GM12872 (cell line): ENCODE results near the gene ANKEF1.

Experiments
- TF ChIP-seq, protein P1 (sequence below): IDR thresholded peaks from 3 replicates; pipeline ENCODE4 v1.5.1; 2011; ENCODE audit warnings: low read depth, mild to moderate bottlenecking, low read length, moderate library complexity; ENCODE audit not compliant: insufficient read depth

Gene ANKEF1

DNA sequence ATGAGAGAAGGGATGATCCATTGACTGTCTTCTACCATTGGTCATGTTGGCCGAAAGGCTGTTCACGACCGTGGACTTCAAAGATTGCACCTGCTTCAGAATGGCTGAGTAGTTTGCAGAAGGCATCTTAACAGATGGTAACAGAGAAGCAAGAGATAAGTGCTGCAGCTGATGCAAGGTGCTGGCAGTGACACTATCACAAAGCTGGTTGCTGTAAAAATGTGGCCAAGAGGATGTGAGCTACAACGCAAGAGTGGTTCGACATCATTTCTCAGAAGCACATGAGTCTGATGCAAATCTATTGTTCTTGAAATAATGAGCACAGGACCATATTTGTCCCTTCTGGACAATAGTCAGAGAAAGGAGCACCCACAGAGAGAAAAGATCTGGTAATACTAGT lies 27.0 kb upstream of the ANKEF1 start:
- TF ChIP-seq, protein P1, sequence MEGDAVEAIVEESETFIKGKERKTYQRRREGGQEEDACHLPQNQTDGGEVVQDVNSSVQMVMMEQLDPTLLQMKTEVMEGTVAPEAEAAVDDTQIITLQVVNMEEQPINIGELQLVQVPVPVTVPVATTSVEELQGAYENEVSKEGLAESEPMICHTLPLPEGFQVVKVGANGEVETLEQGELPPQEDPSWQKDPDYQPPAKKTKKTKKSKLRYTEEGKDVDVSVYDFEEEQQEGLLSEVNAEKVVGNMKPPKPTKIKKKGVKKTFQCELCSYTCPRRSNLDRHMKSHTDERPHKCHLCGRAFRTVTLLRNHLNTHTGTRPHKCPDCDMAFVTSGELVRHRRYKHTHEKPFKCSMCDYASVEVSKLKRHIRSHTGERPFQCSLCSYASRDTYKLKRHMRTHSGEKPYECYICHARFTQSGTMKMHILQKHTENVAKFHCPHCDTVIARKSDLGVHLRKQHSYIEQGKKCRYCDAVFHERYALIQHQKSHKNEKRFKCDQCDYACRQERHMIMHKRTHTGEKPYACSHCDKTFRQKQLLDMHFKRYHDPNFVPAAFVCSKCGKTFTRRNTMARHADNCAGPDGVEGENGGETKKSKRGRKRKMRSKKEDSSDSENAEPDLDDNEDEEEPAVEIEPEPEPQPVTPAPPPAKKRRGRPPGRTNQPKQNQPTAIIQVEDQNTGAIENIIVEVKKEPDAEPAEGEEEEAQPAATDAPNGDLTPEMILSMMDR = no peak

DNA sequence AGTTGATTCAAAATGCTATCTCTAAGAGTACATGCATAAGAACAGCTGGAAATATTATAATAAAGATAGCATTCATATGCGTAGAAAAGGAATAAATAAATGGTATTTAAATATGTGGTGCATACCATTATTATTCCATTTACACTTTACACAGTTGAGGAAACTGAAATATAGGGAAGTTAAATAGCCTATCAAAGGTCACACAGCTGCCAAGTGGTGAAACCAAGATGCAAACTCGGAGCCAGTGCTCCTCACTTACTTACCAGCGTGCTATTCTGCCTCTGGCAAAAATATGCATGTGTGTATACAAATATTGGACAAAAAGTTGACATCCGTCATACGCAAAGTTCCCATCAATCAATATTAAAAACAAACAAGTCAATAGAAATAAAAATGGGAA lies 22.3 kb upstream of the ANKEF1 start:
- TF ChIP-seq, protein P1 = no peak

DNA sequence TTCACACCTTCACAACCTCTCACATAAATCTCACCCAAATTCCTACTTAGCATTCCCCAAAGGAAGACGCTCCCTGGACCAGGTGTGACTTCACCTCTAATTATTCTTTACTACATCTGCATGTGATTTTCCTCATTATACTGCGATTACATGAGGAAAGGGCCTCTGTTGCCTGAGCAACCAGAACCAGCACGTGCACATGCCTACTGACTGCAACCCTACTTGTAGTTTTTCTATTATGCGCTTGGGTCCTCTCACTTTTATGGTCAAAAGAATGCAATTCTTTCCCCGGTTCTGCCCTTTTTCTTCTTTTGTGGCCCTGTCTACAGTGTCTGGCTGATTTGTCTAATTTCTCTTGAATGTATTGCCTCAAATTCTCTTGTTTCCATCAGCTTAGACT lies 20.4 kb upstream of the ANKEF1 start:
- TF ChIP-seq, protein P1 = no peak

DNA sequence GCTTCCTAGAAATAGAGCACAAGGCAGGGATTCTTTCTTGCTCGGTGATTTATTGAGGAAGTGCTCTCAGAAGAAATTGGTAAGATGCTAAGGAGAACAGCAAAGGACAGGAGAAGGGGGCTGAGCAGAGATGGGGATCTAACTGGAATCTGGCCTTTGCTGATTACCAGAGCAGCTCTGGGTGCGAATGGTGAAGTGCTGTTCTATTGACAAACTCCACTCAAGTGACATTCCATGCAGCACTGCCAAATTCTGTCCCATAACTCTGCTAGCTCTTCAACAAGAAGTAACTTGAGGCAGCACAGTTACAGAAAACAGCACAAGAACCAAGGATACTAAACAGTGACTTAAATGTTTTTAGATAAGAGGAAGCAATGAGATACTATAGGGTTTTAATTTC lies 13.8 kb upstream of the ANKEF1 start:
- TF ChIP-seq, protein P1 = no peak

GRCh38 chr20:10022625-10023024 lies 12.2 kb upstream of the ANKEF1 start:
- TF ChIP-seq, protein P1 = no peak

GRCh38 chr20:10023911-10024310 lies 10.9 kb upstream of the ANKEF1 start:
- TF ChIP-seq, protein P1 = no peak

DNA sequence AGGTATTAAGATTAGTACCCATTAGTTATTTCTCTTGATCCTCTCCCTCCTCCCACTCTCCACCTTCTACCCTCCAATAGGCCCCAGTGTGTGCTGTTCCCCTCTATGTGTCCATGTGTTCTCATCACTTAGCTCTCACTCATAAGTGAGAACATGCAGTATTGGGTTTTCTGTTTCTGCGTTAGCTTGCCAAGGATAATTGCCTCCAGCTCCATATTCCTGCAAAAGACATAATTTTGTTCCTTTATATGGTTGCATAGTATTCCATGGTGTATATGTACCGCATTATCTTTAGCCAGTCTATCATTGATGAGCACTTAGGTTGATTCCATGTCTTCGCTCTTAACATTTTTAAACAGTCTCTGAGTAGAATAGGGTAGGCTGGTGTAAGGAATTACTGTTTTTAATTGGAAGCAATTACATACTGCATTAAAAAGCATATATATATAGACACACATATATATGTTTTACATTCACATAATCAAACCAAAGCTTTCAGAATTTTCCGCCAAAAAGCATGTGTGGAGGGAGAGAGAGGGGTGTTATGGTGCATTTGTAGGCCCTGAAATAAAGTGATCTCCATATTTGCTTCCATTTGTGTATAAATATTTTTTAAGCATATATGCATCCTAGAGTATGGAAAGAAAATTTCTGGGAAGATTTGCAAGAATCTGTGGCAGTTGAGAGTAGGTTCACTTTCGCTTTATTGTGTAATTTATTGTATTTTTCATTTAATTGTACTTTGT lies 709 bp upstream of the ANKEF1 start:
- TF ChIP-seq, protein P1 = no peak
